Activated B cell treated with CpG ODN at 0.5 μM for 24 hours (primary cell): ENCODE data around the gene TBC1D10A. TPM values are rescaled to one million over a fixed set of nuclear protein-coding genes. Genes with fewer than 3 reads are reported as not detected.

Experiments
- ATAC-seq: fragments of 200-7000 bp; cut with Tn5 transposase; one replicate; pipeline ENCODE4 v1.10.0; 2021; ENCODE audit warnings: low read depth, mild to moderate bottlenecking, moderate library complexity
- CTCF ChIA-PET: fragments of 350-600 bp; sonication (Branson Sonifier 250); formaldehyde crosslinking; loops from one replicate; lab custom pipeline; 2021; ENCODE audit warnings: antibody characterized with exemption; lab: Charles Lee
- POLR2A ChIA-PET: fragments of 350-600 bp; sonication (Branson Sonifier 250); formaldehyde crosslinking; loops from one replicate; lab custom pipeline; 2021; ENCODE audit warnings: antibody characterized with exemption; lab: Charles Lee
- DNase-seq: peaks from one replicate; pipeline ENCODE4 v3.0.0; 2022
- H3K27ac Mint-ChIP-seq: one replicate; pipeline ENCODE4 v1.8.0; 2020; ENCODE audit warnings: mixed read lengths
- H3K27me3 Mint-ChIP-seq: one replicate; pipeline ENCODE4 v1.8.0; 2021; ENCODE audit warnings: mixed read lengths
- H3K36me3 Mint-ChIP-seq: one replicate; pipeline ENCODE4 v1.8.0; 2021; ENCODE audit warnings: low read depth, mixed read lengths
- H3K4me1 Mint-ChIP-seq: one replicate; pipeline ENCODE4 v1.8.0; 2021; ENCODE audit warnings: mixed read lengths
- H3K4me3 Mint-ChIP-seq: one replicate; pipeline ENCODE4 v1.8.0; 2020; ENCODE audit warnings: mild to moderate bottlenecking, mixed read lengths
- H3K9me3 Mint-ChIP-seq: one replicate; pipeline ENCODE4 v1.8.0; 2020; ENCODE audit warnings: mixed read lengths
- intact Hi-C: fragments of 100-400 bp; cut with micrococcal nuclease; formaldehyde crosslinking; loops from one replicate; pipeline ENCODE4 v1.15.1; 2024
- total RNA-seq: library from RNA; stranded (reverse); gene quantifications from 2 replicates; pipeline ENCODE4 v1.2.3, GENCODE V29; 2022
- TF ChIP-seq, protein P1 (sequence below): fragments of 200-600 bp; IDR thresholded peaks from one replicate; pipeline ENCODE4 v1.8.0; 2022; ENCODE audit warnings: antibody characterized with exemption, mild to moderate bottlenecking

The TBC1D10A gene
- total RNA-seq, 1 donor from 2014 or later: 20.4 TPM

- H3K27me3 Mint-ChIP-seq: no peaks in the 10 kb centered on the region
- H3K9me3 Mint-ChIP-seq: no peaks in the 10 kb centered on the region
- H3K4me3 Mint-ChIP-seq: peak overlapping the region; percentile 67
- peaks cover 81% of the 10 kb centered on the region for H3K4me1 Mint-ChIP-seq
- ChIA-PET CTCF (interaction anchor here (1.3 to 8.1 kb wide), 4 partner anchors 14 to 85 kb away, joined by 4 to 83 read pairs (median 6); partner anchors contain the start of genes CASTOR1, RNF215 and TBC1D10A), POLR2A (interaction anchor here (0.6 to 10.9 kb wide), 5 partner anchors 10 to 55 kb away, joined by 5 to 131 read pairs (median 48); partner anchors contain the start of genes CASTOR1, CCDC157, SF3A1 and TBC1D10A)
- peak; percentile 46 for ATAC-seq
- peak overlapping the region; percentile 81 for H3K27ac Mint-ChIP-seq
- peak; percentile 49 for DNase-seq
- H3K36me3 Mint-ChIP-seq: peaks cover 31% of the 10 kb centered on the region
- TF ChIP-seq, protein P1, sequence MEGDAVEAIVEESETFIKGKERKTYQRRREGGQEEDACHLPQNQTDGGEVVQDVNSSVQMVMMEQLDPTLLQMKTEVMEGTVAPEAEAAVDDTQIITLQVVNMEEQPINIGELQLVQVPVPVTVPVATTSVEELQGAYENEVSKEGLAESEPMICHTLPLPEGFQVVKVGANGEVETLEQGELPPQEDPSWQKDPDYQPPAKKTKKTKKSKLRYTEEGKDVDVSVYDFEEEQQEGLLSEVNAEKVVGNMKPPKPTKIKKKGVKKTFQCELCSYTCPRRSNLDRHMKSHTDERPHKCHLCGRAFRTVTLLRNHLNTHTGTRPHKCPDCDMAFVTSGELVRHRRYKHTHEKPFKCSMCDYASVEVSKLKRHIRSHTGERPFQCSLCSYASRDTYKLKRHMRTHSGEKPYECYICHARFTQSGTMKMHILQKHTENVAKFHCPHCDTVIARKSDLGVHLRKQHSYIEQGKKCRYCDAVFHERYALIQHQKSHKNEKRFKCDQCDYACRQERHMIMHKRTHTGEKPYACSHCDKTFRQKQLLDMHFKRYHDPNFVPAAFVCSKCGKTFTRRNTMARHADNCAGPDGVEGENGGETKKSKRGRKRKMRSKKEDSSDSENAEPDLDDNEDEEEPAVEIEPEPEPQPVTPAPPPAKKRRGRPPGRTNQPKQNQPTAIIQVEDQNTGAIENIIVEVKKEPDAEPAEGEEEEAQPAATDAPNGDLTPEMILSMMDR: no peak
- intact Hi-C loops: no loop called here
These were observed 24.5 kb downstream of the TBC1D10A start for GRCh38 chr22:30301995-30302809.

DNA sequence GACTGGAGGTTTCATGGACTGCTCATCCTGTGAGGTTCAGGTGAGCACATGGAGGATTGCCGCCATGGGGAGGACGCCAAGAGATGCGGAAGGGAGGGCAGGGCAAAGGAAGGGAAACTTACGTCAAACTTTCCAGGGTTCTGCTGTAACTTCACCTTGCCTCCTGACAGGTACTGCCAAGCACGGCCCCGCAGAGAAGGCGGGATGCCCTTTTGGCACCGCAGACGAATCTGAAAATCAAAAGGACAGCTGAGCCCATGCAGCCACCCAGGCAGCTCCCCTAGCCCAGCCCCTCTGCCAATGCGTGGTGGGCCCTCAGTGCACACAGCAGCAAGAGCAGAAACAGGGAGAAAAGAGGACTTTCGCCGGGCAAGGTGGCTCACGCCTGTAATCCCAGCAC lies 27.4 kb downstream of the TBC1D10A start:
- intact Hi-C loops: no loop called here
- Mint-ChIP-seq H3K27ac (no peak overlapping the region), H3K36me3 (peaks cover 52% of the 10 kb centered on the region), H3K9me3 (no peaks in the 10 kb centered on the region), H3K27me3 (no peaks in the 10 kb centered on the region), H3K4me1 (peaks cover 52% of the 10 kb centered on the region), H3K4me3 (no peak overlapping the region)
- ChIA-PET CTCF (no interaction called here), POLR2A (no interaction called here)
- no peak for DNase-seq
- TF ChIP-seq, protein P1: no peak
- ATAC-seq: no peak

DNA sequence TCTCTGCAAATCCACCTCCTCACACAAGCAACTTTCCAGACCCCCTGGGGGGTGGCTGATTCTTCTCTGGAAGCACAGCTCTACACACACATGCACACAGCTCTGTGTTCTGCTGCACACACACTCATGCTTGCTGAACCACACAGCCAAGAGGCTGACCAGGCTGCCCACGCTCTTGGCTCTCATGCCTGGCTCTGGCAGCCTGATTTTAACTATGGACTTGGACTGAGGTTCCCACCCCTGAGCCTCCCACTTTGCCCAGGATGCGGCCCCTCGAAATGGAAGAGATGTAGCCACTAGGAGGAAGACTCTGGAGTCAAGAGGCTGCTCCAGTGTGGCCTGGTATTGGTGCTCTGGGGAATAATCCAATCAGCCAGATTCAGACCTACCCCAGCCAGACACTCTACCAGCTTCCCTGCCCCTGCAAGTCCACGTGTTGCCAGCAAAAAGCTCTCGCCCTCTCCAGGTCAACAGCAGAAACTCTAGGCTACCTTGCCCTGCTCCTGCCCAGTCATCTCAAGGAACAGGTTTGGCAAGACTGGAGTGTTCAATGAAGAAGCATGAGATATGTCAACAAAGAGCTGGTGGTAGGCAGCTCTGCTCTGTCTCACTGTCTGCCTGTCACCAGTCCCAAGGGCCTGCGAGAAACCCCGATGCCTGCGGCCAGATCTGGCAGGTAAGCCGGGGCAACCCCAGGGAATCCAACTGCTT lies 28.6 kb downstream of the TBC1D10A start:
- Mint-ChIP-seq H3K27ac (no peak overlapping the region), H3K4me1 (peaks cover 40% of the 10 kb centered on the region), H3K4me3 (no peak overlapping the region), H3K9me3 (no peaks in the 10 kb centered on the region), H3K36me3 (peaks cover 64% of the 10 kb centered on the region), H3K27me3 (no peaks in the 10 kb centered on the region)
- intact Hi-C loops: no loop called here
- DNase-seq (no peak), ATAC-seq (no peak)
- TF ChIP-seq, protein P1: no peak
- POLR2A ChIA-PET: interaction anchor here (1.1 kb wide), 1 partner anchor 9 kb away, joined by 6 read pairs; the partner anchor contains the start of gene CASTOR1
- CTCF ChIA-PET: interaction anchor here (0.8 kb wide), 1 partner anchor 10 kb away, joined by 3 read pairs; no protein-coding TSS in a partner anchor

GRCh38 chr22:30297276-30297990 lies 29.3 kb downstream of the TBC1D10A start:
- peaks cover 33% of the 10 kb centered on the region for H3K4me1 Mint-ChIP-seq
- DNase-seq (no peak), ATAC-seq (no peak)
- ChIA-PET CTCF (interaction anchor here (0.8 kb wide), 1 partner anchor 10 kb away, joined by 3 read pairs; no protein-coding TSS in a partner anchor), POLR2A (no interaction called here)
- TF ChIP-seq, protein P1: no peak
- no peak overlapping the region for H3K4me3 Mint-ChIP-seq
- no peaks in the 10 kb centered on the region for H3K27me3 Mint-ChIP-seq
- H3K36me3 Mint-ChIP-seq: peaks cover 68% of the 10 kb centered on the region
- intact Hi-C loops: no loop called here
- peak overlapping the region; percentile 12 for H3K27ac Mint-ChIP-seq
- no peaks in the 10 kb centered on the region for H3K9me3 Mint-ChIP-seq
